ENCODE measurements around the gene NOP58. TPM values are rescaled to one million over a fixed set of nuclear protein-coding genes. Genes with fewer than 3 reads are reported as not detected.

The NOP58 gene
- total RNA-seq, 4 donors from 2014 or later = 18.6 to 93.3 (median 53.6) TPM

- no peak for TF ChIP-seq CTCF (IDR thresholded peaks at IDR 0.05)
- H3K27me3 ChIP-seq = no peaks in the 10 kb centered on the region
- DNase-seq = no peak
Measured at GRCh38 chr2:202344178-202344577, 78.6 kb downstream of the NOP58 start.

DNA sequence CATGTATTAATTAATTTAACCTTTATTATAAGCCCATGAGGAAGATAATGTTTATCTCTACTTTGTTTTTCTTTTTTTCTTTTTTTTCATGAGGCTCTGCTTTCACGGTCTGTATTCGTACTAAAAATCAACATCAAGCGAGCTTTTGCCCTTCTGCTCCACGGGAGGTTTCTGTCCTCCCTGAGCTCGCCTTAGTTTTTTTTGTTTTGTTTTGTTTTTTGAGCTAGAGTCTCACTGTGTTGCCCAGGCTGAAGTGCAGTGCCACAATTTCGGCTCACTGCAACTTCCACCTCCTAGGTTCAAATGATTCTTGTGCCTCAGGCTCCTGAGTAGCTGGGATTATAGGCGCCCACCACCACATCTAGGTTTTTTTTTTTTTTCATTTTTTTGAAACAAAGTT lies 80.6 kb downstream of the NOP58 start:
- DNase-seq = no peak
- no peak overlapping the region for H3K4me3 ChIP-seq
- H3K27me3 ChIP-seq = no peaks in the 10 kb centered on the region
- no peaks in the 10 kb centered on the region for H3K9me3 ChIP-seq
- no peak for TF ChIP-seq CTCF (IDR thresholded peaks at IDR 0.05)
- no peaks in the 10 kb centered on the region for H3K4me1 ChIP-seq
- no peak overlapping the region for H3K27ac ChIP-seq
- H3K36me3 ChIP-seq = no peaks in the 10 kb centered on the region

More at GRCh38 chr2:202344178-202344577, 78.6 kb downstream of the NOP58 start:
- Histone ChIP-seq H3K36me3 (no peaks in the 10 kb centered on the region), H3K27ac (no peak overlapping the region), H3K4me1 (no peaks in the 10 kb centered on the region), H3K9me3 (no peaks in the 10 kb centered on the region), H3K4me3 (no peak overlapping the region)

Small RNA genes lying within 50 kb of the gene (small RNA-seq; reads per million reads assigned to genes)
- gene AC079354.2 (0 reads per million in 2 donors), gene RF00575 (0 reads per million in 2 donors), gene RN7SL753P (0 to 0.06 reads per million in 2 donors), gene SNORD11 (11.5 to 52.3 reads per million in 2 donors), gene SNORD11B (15.2 to 38.6 reads per million in 2 donors), gene SNORD70 (254 to 344 reads per million in 2 donors)

Other genes starting within 250 kb of the NOP58 start
- gene FZD7, start 231.9 kb upstream of the NOP58 start, total RNA-seq = 10 to 100 TPM in 2 of 4 donors, 1 to 10 TPM in 2; 5.8 to 18.8 (median 11.4) TPM
- under 1 TPM in 1 of 4 donors, not detected in 3; 0.27 TPM for gene KIAA2012, start 192.5 kb upstream of the NOP58 start, total RNA-seq
- 10 to 100 TPM; 41.9 to 80.6 (median 58.8) TPM for gene SUMO1, start 27.2 kb upstream of the NOP58 start, total RNA-seq
- 10 to 100 TPM; 20.6 to 34.7 (median 30.0) TPM for gene BMPR2, start 110.6 kb downstream of the NOP58 start, total RNA-seq